ENCODE measurements around the gene PROCR. TPM values are rescaled to one million over a fixed set of nuclear protein-coding genes. Genes with fewer than 3 reads are reported as not detected.

The PROCR gene
- total RNA-seq = under 1 TPM; 0.35 to 0.50 TPM

- Mint-ChIP-seq H3K4me1 (peaks cover 13% of the 10 kb centered on the region), H3K27ac (no peak within 1 kb of the TSS), H3K36me3 (ENCODE audit: low read depth) (no peaks in the 10 kb centered on the region), H3K9me3 (peaks cover 4% of the 10 kb centered on the region), H3K4me3 (peak within 1 kb of the TSS; percentile 63), H3K27me3 (no peaks in the 10 kb centered on the region)
- ChIA-PET POLR2A (no interaction called here), CTCF (no interaction called here)
- peak; percentile 9 for DNase-seq
These were observed at the start of gene PROCR for GRCh38 chr20:35171753-35172433. PROCR (plus strand) TSS chr20:35172072; CDS start chr20:35172155, 83 bp downstream.

DNA sequence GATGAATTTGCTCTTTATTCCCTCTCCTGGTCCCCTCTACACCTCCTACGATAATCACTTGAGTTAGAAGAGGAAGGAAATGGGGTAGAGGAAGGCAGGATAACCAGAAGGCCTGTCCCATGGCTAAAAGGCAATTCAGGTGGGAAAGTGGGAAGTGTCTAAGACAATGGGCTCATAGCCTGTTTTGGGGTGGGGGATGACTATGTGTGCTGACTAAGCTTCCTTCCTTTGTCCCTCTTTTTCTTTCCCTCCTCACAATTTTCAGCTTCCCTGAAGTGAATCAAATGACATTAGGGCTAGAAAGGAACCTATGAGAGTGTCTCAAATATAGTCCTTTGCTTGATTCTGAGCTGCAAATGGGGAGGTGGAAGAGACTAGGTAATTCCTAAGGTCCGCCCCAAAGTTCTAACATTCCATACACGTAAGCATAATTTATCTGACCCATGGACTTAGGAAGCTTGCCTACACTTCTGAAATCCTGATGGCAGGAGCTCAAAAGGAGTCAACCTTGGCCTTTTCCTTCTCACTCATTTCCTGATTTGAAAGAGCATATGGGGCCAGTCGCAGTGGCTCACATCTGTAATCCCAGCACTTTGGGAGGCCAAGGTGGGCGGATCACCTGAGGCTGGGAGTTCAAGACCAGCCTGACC lies 49.0 kb upstream of the PROCR start:
- H3K9me3 Mint-ChIP-seq = no peaks in the 10 kb centered on the region
- no peak overlapping the region for H3K27ac Mint-ChIP-seq
- ChIA-PET POLR2A (no interaction called here), CTCF (interaction anchor here (0.5 to 1.2 kb wide), 2 partner anchors 22 to 121 kb away, joined by 3 read pairs; no protein-coding TSS in a partner anchor)
- no peaks in the 10 kb centered on the region for H3K4me1 Mint-ChIP-seq
- H3K4me3 Mint-ChIP-seq = no peak overlapping the region
- H3K36me3 Mint-ChIP-seq (ENCODE audit: low read depth) = peaks cover 56% of the 10 kb centered on the region
- H3K27me3 Mint-ChIP-seq = no peaks in the 10 kb centered on the region
- no peak for DNase-seq

DNA sequence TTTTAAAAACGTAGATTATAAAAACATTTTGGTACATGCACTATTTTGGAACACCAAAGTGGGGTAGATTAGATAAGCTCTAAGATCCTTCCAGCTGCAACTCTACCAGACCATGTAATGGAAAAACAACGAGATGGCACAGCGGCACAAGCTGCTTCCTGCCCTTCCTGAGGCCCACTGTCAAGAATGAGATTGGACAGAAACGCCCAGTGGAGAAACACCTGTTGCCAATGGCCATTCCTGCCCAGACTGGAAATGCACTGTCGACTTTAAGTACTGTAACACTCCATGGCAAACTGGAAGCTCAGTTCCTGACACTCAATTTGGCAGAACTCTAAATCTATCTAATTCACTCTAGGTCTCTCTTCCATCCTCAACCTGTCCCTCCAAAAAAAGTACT lies 46.1 kb upstream of the PROCR start:
- DNase-seq = no peak
- Mint-ChIP-seq H3K27me3 (no peaks in the 10 kb centered on the region), H3K36me3 (ENCODE audit: low read depth) (peaks cover 43% of the 10 kb centered on the region), H3K9me3 (no peaks in the 10 kb centered on the region), H3K4me3 (no peak overlapping the region), H3K27ac (no peak overlapping the region), H3K4me1 (no peaks in the 10 kb centered on the region)
- POLR2A ChIA-PET = no interaction called here
- CTCF ChIA-PET = interaction anchor here (0.8 to 1.6 kb wide), 4 partner anchors 23 to 128 kb away, joined by 3 to 6 read pairs (median 4); no protein-coding TSS in a partner anchor

- Mint-ChIP-seq H3K9me3 (no peaks in the 10 kb centered on the region), H3K4me1 (no peaks in the 10 kb centered on the region), H3K27me3 (no peaks in the 10 kb centered on the region), H3K36me3 (ENCODE audit: low read depth) (peaks cover 35% of the 10 kb centered on the region), H3K4me3 (no peak overlapping the region), H3K27ac (no peak overlapping the region)
- ChIA-PET CTCF (no interaction called here), POLR2A (no interaction called here)
- DNase-seq = no peak
These were observed 42.2 kb upstream of the PROCR start for GRCh38 chr20:35129647-35130069.

DNA sequence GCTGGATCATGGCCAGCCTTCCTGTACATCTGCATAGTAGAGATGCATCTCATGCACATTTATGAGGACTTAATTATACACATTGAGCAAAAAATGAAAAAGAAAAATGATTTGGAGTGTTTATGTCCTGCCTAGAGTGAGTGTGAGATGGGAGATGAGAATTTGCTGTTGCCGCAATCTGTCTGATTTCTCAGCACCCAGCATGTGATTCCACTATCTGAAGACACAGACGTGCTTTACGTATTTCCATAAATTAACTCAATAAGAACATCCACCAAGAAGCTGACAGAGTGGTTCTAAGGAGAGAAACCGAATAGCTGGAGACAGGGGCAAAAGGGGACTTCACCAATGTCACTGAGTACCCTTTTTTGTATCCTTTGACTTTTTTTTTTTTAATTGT lies 39.9 kb upstream of the PROCR start:
- Mint-ChIP-seq H3K4me1 (no peaks in the 10 kb centered on the region), H3K9me3 (no peaks in the 10 kb centered on the region), H3K4me3 (no peak overlapping the region), H3K27me3 (no peaks in the 10 kb centered on the region), H3K36me3 (ENCODE audit: low read depth) (peaks cover 29% of the 10 kb centered on the region), H3K27ac (no peak overlapping the region)
- DNase-seq = no peak
- POLR2A ChIA-PET = interaction anchor here (0.6 kb wide), 1 partner anchor 37 kb away, joined by 14 read pairs; no protein-coding TSS in a partner anchor
- CTCF ChIA-PET = interaction anchor here (0.6 kb wide), 1 partner anchor 25 kb away, joined by 3 read pairs; no protein-coding TSS in a partner anchor

DNA sequence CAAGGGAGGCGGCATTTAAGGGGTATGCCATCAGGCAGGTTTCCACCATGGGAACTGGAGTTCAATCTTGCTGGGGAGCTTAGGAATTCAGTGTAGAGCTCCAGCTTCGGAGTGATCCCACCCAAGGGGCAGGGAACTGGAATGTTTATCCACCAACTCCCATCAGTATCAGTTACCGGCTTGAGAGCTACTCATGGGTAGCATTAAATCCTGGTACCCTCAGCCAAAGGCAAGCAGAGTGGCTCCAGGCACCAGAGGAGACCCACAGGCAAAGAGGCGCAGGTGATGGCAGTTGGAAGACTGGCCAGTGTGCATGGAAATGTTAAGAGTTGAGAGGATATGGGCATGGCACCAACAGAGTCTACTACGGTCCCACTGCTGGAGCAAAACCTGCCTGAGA lies 38.8 kb upstream of the PROCR start:
- Mint-ChIP-seq H3K27me3 (no peaks in the 10 kb centered on the region), H3K27ac (no peak overlapping the region), H3K9me3 (no peaks in the 10 kb centered on the region), H3K4me3 (no peak overlapping the region), H3K36me3 (ENCODE audit: low read depth) (peaks cover 23% of the 10 kb centered on the region), H3K4me1 (no peaks in the 10 kb centered on the region)
- POLR2A ChIA-PET = no interaction called here
- no peak for DNase-seq
- CTCF ChIA-PET = no interaction called here

DNA sequence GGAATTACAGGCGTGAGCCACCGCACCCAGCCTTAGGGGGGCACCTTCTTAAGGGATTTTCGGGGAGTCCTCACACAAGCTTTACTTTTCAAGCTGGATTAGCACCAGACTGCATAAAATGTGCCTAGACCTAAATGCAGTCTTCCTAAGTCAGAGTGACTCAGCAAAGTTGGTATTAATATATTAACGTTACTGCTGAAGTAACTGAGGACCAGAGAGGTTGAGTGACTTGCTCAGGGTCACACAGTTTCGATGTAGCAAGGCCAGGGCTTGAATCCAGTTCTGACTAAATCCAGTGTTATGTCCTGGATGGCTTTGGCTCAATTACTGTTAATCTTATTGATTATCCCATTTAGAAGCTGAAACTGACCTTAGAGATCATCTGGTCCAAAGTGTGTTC lies 38.1 kb upstream of the PROCR start:
- H3K9me3 Mint-ChIP-seq = no peaks in the 10 kb centered on the region
- no peaks in the 10 kb centered on the region for H3K27me3 Mint-ChIP-seq
- no peak overlapping the region for H3K27ac Mint-ChIP-seq
- no peak overlapping the region for H3K4me3 Mint-ChIP-seq
- no peaks in the 10 kb centered on the region for H3K4me1 Mint-ChIP-seq
- H3K36me3 Mint-ChIP-seq (ENCODE audit: low read depth) = peaks cover 25% of the 10 kb centered on the region
- DNase-seq = no peak
- POLR2A ChIA-PET = no interaction called here
- CTCF ChIA-PET = interaction anchor here (0.6 kb wide), 1 partner anchor 123 kb away, joined by 3 read pairs; no protein-coding TSS in a partner anchor

DNA sequence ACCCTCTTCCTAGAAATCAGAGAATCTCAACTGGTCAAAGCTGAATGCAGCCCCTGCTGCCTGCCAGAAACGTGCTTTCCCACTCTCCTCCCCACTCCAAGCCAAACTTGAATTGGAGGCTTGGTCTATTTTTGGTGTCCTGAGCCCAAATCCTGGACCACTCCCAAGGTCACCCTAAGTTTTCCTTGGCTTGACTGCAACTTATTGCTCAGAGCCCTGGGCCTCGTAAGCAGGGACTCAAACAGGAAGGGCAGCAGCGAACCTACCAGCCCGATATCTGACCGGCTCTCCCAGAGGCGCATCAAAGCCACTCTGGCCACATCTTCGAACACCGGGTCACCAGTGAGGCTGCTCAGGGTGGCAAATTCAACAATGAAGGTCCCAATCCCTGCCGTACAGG lies 37.4 kb upstream of the PROCR start:
- Mint-ChIP-seq H3K36me3 (ENCODE audit: low read depth) (peaks cover 25% of the 10 kb centered on the region), H3K9me3 (no peaks in the 10 kb centered on the region), H3K4me3 (no peak overlapping the region), H3K27ac (peak overlapping the region; percentile 79), H3K27me3 (no peaks in the 10 kb centered on the region), H3K4me1 (no peaks in the 10 kb centered on the region)
- no peak for DNase-seq
- POLR2A ChIA-PET = no interaction called here
- CTCF ChIA-PET = no interaction called here

- Mint-ChIP-seq H3K4me3 (no peak overlapping the region), H3K36me3 (ENCODE audit: low read depth) (peaks cover 25% of the 10 kb centered on the region), H3K4me1 (no peaks in the 10 kb centered on the region), H3K9me3 (no peaks in the 10 kb centered on the region), H3K27ac (no peak overlapping the region), H3K27me3 (no peaks in the 10 kb centered on the region)
- DNase-seq = no peak
- ChIA-PET CTCF (no interaction called here), POLR2A (no interaction called here)
These were observed 37.0 kb upstream of the PROCR start for GRCh38 chr20:35134880-35135279.

- no peaks in the 10 kb centered on the region for H3K27me3 Mint-ChIP-seq
- H3K27ac Mint-ChIP-seq = no peak overlapping the region
- no peak for DNase-seq
- H3K36me3 Mint-ChIP-seq (ENCODE audit: low read depth) = peaks cover 25% of the 10 kb centered on the region
- POLR2A ChIA-PET = no interaction called here
- CTCF ChIA-PET = interaction anchor here (1.2 to 1.3 kb wide), 2 partner anchors 9 to 11 kb away, joined by 3 to 4 read pairs; partner anchors contain the start of gene EDEM2
- H3K4me3 Mint-ChIP-seq = no peak overlapping the region
- H3K9me3 Mint-ChIP-seq = no peaks in the 10 kb centered on the region
- no peaks in the 10 kb centered on the region for H3K4me1 Mint-ChIP-seq
These were observed 35.8 kb upstream of the PROCR start for GRCh38 chr20:35135867-35136586.

GRCh38 chr20:35144694-35145093 lies 27.2 kb upstream of the PROCR start:
- Mint-ChIP-seq H3K27ac (no peak overlapping the region), H3K4me3 (no peak overlapping the region), H3K4me1 (peaks cover 31% of the 10 kb centered on the region), H3K36me3 (ENCODE audit: low read depth) (peaks cover 23% of the 10 kb centered on the region), H3K27me3 (no peaks in the 10 kb centered on the region), H3K9me3 (no peaks in the 10 kb centered on the region)
- ChIA-PET POLR2A (no interaction called here), CTCF (interaction anchor here (0.5 to 1.5 kb wide), 12 partner anchors 9 to 976 kb away, joined by 3 to 6 read pairs (median 3); no protein-coding TSS in a partner anchor)
- no peak for DNase-seq

DNA sequence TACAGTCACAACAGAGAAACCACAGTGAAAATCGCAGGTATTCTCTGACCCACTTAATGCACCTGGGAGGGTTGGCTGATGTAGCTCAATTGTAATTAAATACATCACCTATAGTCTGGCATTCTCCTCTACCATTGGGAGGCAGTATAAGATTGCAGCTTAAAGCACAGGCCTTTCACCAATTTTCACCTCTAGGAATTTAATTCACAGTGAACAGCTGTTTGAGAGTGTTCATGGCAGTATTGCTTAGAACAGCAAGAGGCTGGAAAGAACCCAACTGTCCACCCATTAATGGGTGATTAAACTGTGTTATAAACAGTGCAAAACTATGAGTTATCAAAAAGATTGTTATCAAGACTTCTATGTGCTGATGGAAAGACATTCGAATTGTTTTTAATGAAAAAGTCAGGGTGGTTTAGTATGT lies 26.7 kb upstream of the PROCR start:
- ChIA-PET CTCF (interaction anchor here (0.5 to 1.5 kb wide), 13 partner anchors 9 to 976 kb away, joined by 3 to 6 read pairs (median 3); no protein-coding TSS in a partner anchor), POLR2A (no interaction called here)
- Mint-ChIP-seq H3K27me3 (no peaks in the 10 kb centered on the region), H3K4me3 (peak overlapping the region; percentile 47), H3K4me1 (peaks cover 31% of the 10 kb centered on the region), H3K27ac (peak overlapping the region; percentile 19), H3K9me3 (no peaks in the 10 kb centered on the region), H3K36me3 (ENCODE audit: low read depth) (peaks cover 20% of the 10 kb centered on the region)
- peak; percentile 50 for DNase-seq

Measured in activated CD4-positive, alpha-beta T cell treated with anti-CD3 and anti-CD28 coated beads, Interleukin-2, amount 10 ng/mL, durations not matched to agents 7 days and 5 days (primary cell).